DMS79 (cell line): ENCODE results near the gene SLC17A6.

Source experiments
- DNase-seq: peaks from one replicate; lab custom pipeline; 2025; lab: John Stamatoyannopoulos, UW

SLC17A6 gene

GRCh38 chr11:22389526-22390282, 51.5 kb downstream of the SLC17A6 start:
- DNase-seq = no peak

DNA sequence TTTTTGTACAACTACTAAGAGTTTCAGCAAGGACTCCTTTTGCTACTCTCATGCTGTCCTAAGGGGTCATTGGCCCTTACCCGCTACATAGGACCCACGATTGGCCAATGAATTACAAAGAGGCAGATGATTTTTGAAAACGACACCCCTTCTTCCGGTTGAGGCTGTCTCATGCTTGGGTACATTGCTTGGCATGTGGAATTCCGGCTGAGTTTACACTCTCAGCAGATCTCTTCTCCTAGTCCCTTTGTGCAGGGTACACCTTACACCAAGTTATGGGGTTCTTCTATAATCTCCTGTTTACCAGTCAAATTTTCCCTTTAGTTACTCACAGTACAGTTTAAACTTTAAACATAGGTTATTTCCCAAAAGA, 52.1 kb downstream of the SLC17A6 start:
- no peak for DNase-seq

DNA sequence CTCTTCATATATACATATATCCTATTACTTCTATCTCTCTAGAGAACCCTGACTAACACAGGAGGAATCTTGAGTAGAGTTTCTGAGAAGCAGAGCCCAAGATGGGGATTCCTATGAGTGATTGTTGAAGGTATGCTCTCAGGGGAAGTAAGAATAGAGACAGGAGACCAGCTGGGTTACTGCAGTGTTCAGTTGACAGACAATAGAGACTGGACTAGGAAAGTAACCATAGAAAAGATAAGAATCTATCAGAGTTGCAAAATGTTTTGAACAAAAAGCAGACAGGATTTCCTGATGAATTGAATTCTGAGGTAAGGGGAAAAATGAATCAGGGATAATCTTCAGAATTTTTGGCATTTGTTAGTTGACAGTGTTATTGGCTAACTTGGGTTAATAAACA, 54.4 kb downstream of the SLC17A6 start:
- no peak for DNase-seq

- no peak for DNase-seq
These were observed 67.2 kb downstream of the SLC17A6 start for GRCh38 chr11:22405377-22405776.

DNA sequence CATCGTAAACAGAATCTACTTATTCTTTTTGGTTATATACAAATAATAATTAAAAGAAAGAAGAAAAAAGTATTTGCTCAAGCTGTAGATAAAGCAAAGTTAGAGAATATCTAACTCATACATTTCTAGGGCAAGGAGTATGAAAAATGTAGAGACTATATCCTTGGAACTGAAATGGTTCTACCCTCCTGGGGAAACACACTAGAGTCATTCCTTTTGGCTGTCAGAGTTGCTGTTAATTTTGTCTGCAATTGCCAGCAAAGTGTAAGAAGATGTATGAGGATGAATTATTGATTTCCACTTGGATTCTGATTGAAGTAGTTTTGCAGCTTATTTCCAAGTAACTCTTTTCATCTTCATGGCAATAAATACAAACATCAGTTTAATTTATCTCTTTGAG, 69.1 kb downstream of the SLC17A6 start:
- no peak for DNase-seq

DNA sequence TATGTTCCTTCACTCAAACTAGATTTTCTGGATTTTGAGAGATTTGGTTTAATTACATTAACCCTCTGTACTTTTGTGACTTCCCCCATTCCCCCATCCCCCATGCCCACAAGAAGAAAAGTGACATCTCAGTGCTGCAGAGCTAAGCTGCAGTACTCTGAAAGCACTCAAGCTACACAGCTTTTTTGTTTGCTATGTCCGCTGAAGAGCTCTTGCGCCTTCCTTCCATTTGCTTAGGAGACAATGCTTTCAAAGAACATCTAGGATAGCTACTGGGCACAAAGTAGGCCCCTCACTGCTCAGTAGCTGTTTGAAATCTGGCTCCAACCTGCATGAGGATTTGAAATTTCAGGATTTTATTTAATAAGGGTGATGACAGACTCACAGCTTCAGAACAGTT, 69.7 kb downstream of the SLC17A6 start:
- DNase-seq = peak; percentile 53

GRCh38 chr11:22415476-22415875, 77.3 kb downstream of the SLC17A6 start:
- DNase-seq = no peak

DNA sequence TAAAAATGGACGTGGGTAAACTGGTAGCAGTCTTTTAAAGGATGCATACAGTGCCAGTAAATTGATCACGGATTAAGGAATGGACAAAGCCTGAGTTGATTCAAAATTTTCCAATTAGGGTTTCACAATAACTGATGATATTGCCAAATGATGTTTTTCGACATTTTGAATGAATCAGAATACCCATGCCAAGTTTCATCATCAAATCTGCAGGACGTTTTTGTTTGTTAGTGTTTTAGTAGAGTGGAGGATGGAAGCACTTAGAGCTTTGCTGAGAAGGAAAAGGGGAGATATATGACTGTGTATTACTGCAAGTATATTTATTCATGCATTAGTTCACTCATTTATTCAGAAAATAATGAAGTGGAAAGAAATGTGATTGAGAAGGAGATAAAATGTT, 78.3 kb downstream of the SLC17A6 start:
- DNase-seq = no peak

- no peak for DNase-seq
These were observed 88.7 kb downstream of the SLC17A6 start for GRCh38 chr11:22426915-22427314.
